HepG2 (cell line): ENCODE data around the gene NEK5. TPM values are rescaled to one million over a fixed set of nuclear protein-coding genes. Genes with fewer than 3 reads are reported as not detected.
A peak's percentile ranks its signal among the peaks of the same experiment; 100 is the strongest.

Experiments
- ADNP ChIP-seq: sonication (generic); formaldehyde crosslinking; IDR thresholded peaks from 2 replicates; pipeline ENCODE4 v1.4.0; 2020; ENCODE audit warnings: missing genetic modification reagents
- EP300 ChIP-seq, 3 experiments: sonication (generic) in 1 of 3; formaldehyde crosslinking in 1 of 3; IDR thresholded peaks; 2 replicates each; pipeline versions ENCODE4 v1.5.1 to v1.6.1; 2011 to 2020; ENCODE audit warnings: low read depth in 2 of 3, low read length in 2 of 3, borderline replicate concordance in 1 of 3, improper control_type of control experiment in 1 of 3, mild to moderate bottlenecking in 1 of 3, missing genetic modification reagents in 1 of 3, moderate library complexity in 1 of 3
- FOXC1 ChIP-seq: sonication (generic); formaldehyde crosslinking; IDR thresholded peaks from 2 replicates; pipeline ENCODE4 v1.8.0; 2022; ENCODE audit warnings: mild to moderate bottlenecking, missing genetic modification reagents, borderline replicate concordance
- HOXA3 ChIP-seq: sonication (generic); formaldehyde crosslinking; IDR thresholded peaks from 2 replicates; pipeline ENCODE4 v1.5.0; 2020; ENCODE audit warnings: missing genetic modification reagents
- HOXD1 ChIP-seq: sonication (generic); formaldehyde crosslinking; IDR thresholded peaks from 2 replicates; pipeline ENCODE4 v1.5.0; 2020; ENCODE audit warnings: missing genetic modification reagents
- IRF2 ChIP-seq: IDR thresholded peaks from 2 replicates; pipeline ENCODE4 v1.6.1; 2018; ENCODE audit warnings: missing genetic modification reagents, missing compliant biosample characterization
- ISL2 ChIP-seq: sonication (generic); formaldehyde crosslinking; IDR thresholded peaks from 2 replicates; pipeline ENCODE4 v1.5.0; 2020; ENCODE audit warnings: missing genetic modification reagents
- KAT8 ChIP-seq: IDR thresholded peaks from 2 replicates; pipeline ENCODE4 v1.6.1; 2016; ENCODE audit warnings: missing genetic modification reagents, missing compliant biosample characterization
- KDM1A ChIP-seq: IDR thresholded peaks from 2 replicates; pipeline ENCODE4 v1.6.1; 2016; ENCODE audit warnings: missing compliant biosample characterization
- KDM6A ChIP-seq: IDR thresholded peaks from 2 replicates; pipeline ENCODE4 v1.6.1; 2016; ENCODE audit warnings: low read depth
- KLF15 ChIP-seq: sonication (generic); formaldehyde crosslinking; IDR thresholded peaks from 2 replicates; pipeline ENCODE4 v1.8.1; 2023; ENCODE audit warnings: borderline replicate concordance, mild to moderate bottlenecking, inconsistent platforms, missing genetic modification reagents, mixed read lengths
- MED1 ChIP-seq: sonication (generic); formaldehyde crosslinking; IDR thresholded peaks from 2 replicates; pipeline ENCODE4 v1.4.0; 2020; ENCODE audit warnings: missing genetic modification reagents
- MIXL1 ChIP-seq: IDR thresholded peaks from 2 replicates; pipeline ENCODE4 v1.6.1; 2016
- NCOA2 ChIP-seq: sonication (generic); formaldehyde crosslinking; IDR thresholded peaks from 2 replicates; pipeline ENCODE4 v1.8.0; 2022; ENCODE audit warnings: inconsistent platforms
- PHF21A ChIP-seq: sonication (generic); formaldehyde crosslinking; IDR thresholded peaks from 2 replicates; pipeline ENCODE4 v1.5.0; 2020; ENCODE audit warnings: mild to moderate bottlenecking, missing genetic modification reagents
- RARA ChIP-seq: IDR thresholded peaks from 2 replicates; pipeline ENCODE4 v1.6.1; 2016; ENCODE audit warnings: missing genetic modification reagents, missing compliant biosample characterization
- RBFOX2 ChIP-seq: fragments of 200-400 bp; formaldehyde crosslinking; IDR thresholded peaks from 2 replicates; pipeline ENCODE4 v1.6.1; 2017; ENCODE audit warnings: low read depth, mild to moderate bottlenecking, low read length
- SATB2 ChIP-seq: sonication (generic); formaldehyde crosslinking; IDR thresholded peaks from 2 replicates; pipeline ENCODE4 v1.5.0; 2020; ENCODE audit warnings: missing genetic modification reagents
- SIN3B ChIP-seq: fragments of 150-350 bp; IDR thresholded peaks from 2 replicates; pipeline ENCODE4 v1.6.1; 2014; ENCODE audit warnings: low read length
- TCF7L2 ChIP-seq: IDR thresholded peaks from 2 replicates; pipeline ENCODE4 v1.6.1; 2011; ENCODE audit warnings: mild to moderate bottlenecking, low read depth, low read length, moderate library complexity
- TEAD3 ChIP-seq: optimal IDR thresholded peaks from 2 replicates; pipeline ENCODE3; 2016; ENCODE audit warnings: borderline replicate concordance
- ZFX ChIP-seq: sonication (generic); formaldehyde crosslinking; IDR thresholded peaks from 2 replicates; pipeline ENCODE4 v1.4.0; 2020; ENCODE audit warnings: mild to moderate bottlenecking, low read depth, missing genetic modification reagents, moderate library complexity
- ZNF12 ChIP-seq: sonication (generic); formaldehyde crosslinking; IDR thresholded peaks from 2 replicates; pipeline ENCODE4 v1.5.0; 2020; ENCODE audit warnings: missing genetic modification reagents
- ZNF343 ChIP-seq: sonication (generic); formaldehyde crosslinking; IDR thresholded peaks from 2 replicates; pipeline ENCODE4 v1.4.0; 2020; ENCODE audit warnings: mild to moderate bottlenecking, missing genetic modification reagents
- ZNF878 ChIP-seq: sonication (generic); formaldehyde crosslinking; IDR thresholded peaks from 2 replicates; pipeline ENCODE4 v1.8.1; 2023; ENCODE audit warnings: mild to moderate bottlenecking, missing genetic modification reagents, moderate library complexity
- polyA plus RNA-seq, 8 experiments: library from polyadenylated mRNA; depleted of rRNA in 3 of 8; stranded (reverse) in 7 of 8; unstranded in 1 of 8; fragments of >200 nt; fragmentation: Illumina TruSeq in 4 of 8; extraction: Trizol in 4 of 8; gene quantifications; 2 replicates each; pipeline versions ENCODE4 v1.2.1 to v1.2.3, GENCODE V29; 2011 to 2016; ENCODE audit warnings: low read depth in 4 of 8, missing spikeins in 1 of 8, mixed read lengths in 1 of 8; ENCODE audit not compliant: insufficient read depth in 1 of 8
- total RNA-seq, 5 experiments: library from RNA; depleted of rRNA; stranded (reverse); fragments of >200 nt; fragmentation: Illumina TruSeq; extraction: Trizol; gene quantifications; 2 replicates each; pipeline ENCODE4 v1.2.3, GENCODE V29; 2016; ENCODE audit warnings: low read depth in 1 of 5
- TF ChIP-seq, protein P1 (sequence below): sonication (generic); formaldehyde crosslinking; IDR thresholded peaks from 2 replicates; pipeline ENCODE4 v1.4.0; 2020; ENCODE audit warnings: missing genetic modification reagents
- TF ChIP-seq, protein P2 (sequence below): sonication (generic); formaldehyde crosslinking; IDR thresholded peaks from 2 replicates; pipeline ENCODE4 v1.8.0; 2022; ENCODE audit warnings: missing genetic modification reagents, mild to moderate bottlenecking, inconsistent platforms, borderline replicate concordance
- TF ChIP-seq, protein P3 (sequence below): sonication (generic); formaldehyde crosslinking; IDR thresholded peaks from 2 replicates; pipeline ENCODE4 v1.9.0; 2021; ENCODE audit warnings: missing genetic modification reagents, borderline replicate concordance

The NEK5 gene
- total and polyA plus RNA-seq, 2 of the 13 experiments (the other 11 are each of a cell fraction or from before 2014, with no cell fraction given) = 0.12 to 0.22 TPM

DNA sequence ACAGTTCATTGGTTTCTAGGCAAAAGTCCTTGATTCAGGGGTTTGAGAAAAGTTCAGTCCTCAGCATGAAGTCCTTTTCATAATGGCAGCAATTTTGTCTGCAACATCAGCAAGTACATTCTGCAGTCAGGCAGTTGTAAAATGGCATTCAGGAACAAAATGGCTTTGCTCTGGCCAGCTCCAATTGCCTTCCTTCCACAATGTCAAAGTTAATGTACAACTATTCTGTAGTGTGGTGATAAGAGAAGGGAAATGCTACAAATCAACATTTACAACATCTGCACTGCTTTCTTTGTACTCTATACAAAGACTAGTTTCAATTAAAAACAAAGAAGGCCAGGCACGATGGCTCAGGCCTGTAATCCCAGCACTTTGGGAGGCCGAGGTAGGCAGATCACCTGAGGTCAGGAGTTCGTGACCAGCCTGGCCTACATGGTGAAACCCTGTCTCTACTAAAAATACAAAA is 32.3 kb upstream of the NEK5 start (continued):
- TF ChIP-seq, protein P1, sequence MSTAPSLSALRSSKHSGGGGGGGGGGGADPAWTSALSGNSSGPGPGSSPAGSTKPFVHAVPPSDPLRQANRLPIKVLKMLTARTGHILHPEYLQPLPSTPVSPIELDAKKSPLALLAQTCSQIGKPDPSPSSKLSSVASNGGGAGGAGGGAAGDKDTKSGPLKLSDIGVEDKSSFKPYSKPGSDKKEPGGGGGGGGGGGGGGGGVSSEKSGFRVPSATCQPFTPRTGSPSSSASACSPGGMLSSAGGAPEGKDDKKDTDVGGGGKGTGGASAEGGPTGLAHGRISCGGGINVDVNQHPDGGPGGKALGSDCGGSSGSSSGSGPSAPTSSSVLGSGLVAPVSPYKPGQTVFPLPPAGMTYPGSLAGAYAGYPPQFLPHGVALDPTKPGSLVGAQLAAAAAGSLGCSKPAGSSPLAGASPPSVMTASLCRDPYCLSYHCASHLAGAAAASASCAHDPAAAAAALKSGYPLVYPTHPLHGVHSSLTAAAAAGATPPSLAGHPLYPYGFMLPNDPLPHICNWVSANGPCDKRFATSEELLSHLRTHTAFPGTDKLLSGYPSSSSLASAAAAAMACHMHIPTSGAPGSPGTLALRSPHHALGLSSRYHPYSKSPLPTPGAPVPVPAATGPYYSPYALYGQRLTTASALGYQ (CRISPR knock-in tag) = 0 out of 2 replicates have a peak, but pooled peaks have one; percentile 75
- TF ChIP-seq ISL2 (CRISPR knock-in tag) (peak; percentile 70), HOXA3 (peak; percentile 87; the same call in 1 of the 2 replicates), FOXC1 (CRISPR knock-in tag) (no peak), TEAD3 (CRISPR knock-in tag) (peak; percentile 44), PHF21A (CRISPR knock-in tag) (0 out of 2 replicates have a peak, but pooled peaks have one; percentile 54), ZNF878 (0 out of 2 replicates have a peak, but pooled peaks have one; percentile 32), ZNF343 (CRISPR knock-in tag) (0 out of 2 replicates have a peak, but pooled peaks have one; percentile 21), SATB2 (no peak), ADNP (CRISPR knock-in tag) (0 out of 2 replicates have a peak, but pooled peaks have one; percentile 23), NCOA2 (CRISPR knock-in tag) (peak; percentile 67; the same call in 1 of the 2 replicates), KDM6A (peak; percentile 50; the same call in 1 of the 2 replicates), IRF2 (CRISPR knock-in tag) (0 out of 2 replicates have a peak, but pooled peaks have one; percentile 49), ZNF12 (CRISPR knock-in tag) (peak; percentile 42; the same call in 1 of the 2 replicates), KLF15 (CRISPR knock-in tag) (no peak), MED1 (peak; percentile 88), EP300 (IDR thresholded peaks at IDR 0.05; ENCODE audit: low read depth in 2 of 2, low read length in 2 of 2) (peak in 1 of 2 experiments; percentile 48; a peak in 2 of 4 replicates), EP300 (CRISPR knock-in tag; IDR thresholded peaks at IDR 0.05; ENCODE audit: borderline replicate concordance) (peak; percentile 26; the same call in 1 of the 2 replicates), HOXD1 (CRISPR knock-in tag) (peak; percentile 61; the same call in 1 of the 2 replicates), SIN3B (no peak), RARA (CRISPR knock-in tag) (peak; percentile 90), MIXL1 (peak; percentile 66), RBFOX2 (peak; percentile 31; the same call in 1 of the 2 replicates), KDM1A (CRISPR knock-in tag) (no peak), KAT8 (peak; percentile 69; the same call in 1 of the 2 replicates), TCF7L2 (no peak), ZFX (CRISPR knock-in tag) (peak; percentile 73)
- TF ChIP-seq, protein P2, sequence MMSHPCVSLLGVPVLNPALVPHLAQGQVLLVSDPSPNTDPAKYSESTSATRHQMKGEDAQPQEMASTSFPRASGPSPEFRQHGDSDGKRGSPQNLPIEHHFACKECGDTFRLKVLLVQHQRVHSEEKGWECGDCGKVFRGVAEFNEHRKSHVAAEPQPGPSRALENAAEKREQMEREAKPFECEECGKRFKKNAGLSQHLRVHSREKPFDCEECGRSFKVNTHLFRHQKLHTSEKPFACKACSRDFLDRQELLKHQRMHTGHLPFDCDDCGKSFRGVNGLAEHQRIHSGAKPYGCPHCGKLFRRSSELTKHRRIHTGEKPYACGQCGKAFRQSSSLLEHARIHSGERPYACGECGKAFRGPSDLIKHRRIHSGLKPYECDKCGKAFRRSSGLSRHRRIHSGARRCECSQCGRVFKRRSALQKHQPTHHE (CRISPR knock-in tag) = no peak
- TF ChIP-seq, protein P3, sequence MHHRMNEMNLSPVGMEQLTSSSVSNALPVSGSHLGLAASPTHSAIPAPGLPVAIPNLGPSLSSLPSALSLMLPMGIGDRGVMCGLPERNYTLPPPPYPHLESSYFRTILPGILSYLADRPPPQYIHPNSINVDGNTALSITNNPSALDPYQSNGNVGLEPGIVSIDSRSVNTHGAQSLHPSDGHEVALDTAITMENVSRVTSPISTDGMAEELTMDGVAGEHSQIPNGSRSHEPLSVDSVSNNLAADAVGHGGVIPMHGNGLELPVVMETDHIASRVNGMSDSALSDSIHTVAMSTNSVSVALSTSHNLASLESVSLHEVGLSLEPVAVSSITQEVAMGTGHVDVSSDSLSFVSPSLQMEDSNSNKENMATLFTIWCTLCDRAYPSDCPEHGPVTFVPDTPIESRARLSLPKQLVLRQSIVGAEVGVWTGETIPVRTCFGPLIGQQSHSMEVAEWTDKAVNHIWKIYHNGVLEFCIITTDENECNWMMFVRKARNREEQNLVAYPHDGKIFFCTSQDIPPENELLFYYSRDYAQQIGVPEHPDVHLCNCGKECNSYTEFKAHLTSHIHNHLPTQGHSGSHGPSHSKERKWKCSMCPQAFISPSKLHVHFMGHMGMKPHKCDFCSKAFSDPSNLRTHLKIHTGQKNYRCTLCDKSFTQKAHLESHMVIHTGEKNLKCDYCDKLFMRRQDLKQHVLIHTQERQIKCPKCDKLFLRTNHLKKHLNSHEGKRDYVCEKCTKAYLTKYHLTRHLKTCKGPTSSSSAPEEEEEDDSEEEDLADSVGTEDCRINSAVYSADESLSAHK (CRISPR knock-in tag) = no peak
